ENCODE data around the gene GRAMD2B. TPM values are rescaled to one million over a fixed set of nuclear protein-coding genes. Genes with fewer than 3 reads are reported as not detected.

Gene GRAMD2B
- total and polyA plus RNA-seq, 2 of the 13 experiments (the other 11 are each of a cell fraction or from before 2014, with no cell fraction given) = 8.1 to 10.6 TPM

- TF ChIP-seq RCOR2 (CRISPR knock-in tag; IDR thresholded peaks at IDR 0.05) = no peak
- no peak for TF ChIP-seq SSRP1 (CRISPR knock-in tag; IDR thresholded peaks at IDR 0.05)
Measured at GRCh38 chr5:126486332-126486731, 63.1 kb downstream of the GRAMD2B start (continued).

DNA sequence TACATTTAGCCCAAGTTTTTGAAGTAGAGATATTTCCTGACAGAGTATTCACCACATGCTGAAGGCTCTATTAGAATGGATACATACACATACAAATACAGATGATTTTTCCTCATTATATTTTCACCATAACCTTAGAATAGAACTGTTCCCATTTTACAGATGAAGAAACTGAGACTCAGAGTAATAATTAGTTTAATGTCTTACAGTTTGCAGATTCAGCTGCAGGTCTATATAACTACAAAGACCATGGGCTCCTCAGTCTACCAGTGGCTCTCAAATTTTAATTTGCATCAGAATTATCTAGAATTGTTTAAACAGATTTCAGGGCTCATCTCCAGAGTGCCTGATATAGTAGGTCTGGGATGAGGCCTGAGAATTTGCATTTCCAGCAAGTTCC is 64.4 kb downstream of the GRAMD2B start:
- ChIA-PET CTCF (ENCODE audit: low intra/inter-chr PET ratio, low total read pairs) (no interaction called here), POLR2A (interaction anchor here (1.0 kb wide), 1 partner anchor 15 kb away, joined by 3 read pairs; no protein-coding TSS in a partner anchor)
- H3K36me3 ChIP-seq (replicated peaks in 1 of 2; ENCODE audit: control insufficient read depth in 1 of 2, insufficient read depth in 2 of 2, low read length in 2 of 2) = peaks cover 5 to 45% of the 10 kb centered on the region in 2 experiments; a peak in 4 of 5 replicates
- DNase-seq (ENCODE audit: low spot score) (no peak), FAIRE-seq (no peak), ATAC-seq (no peak)
- no peak overlapping the region for H3K9ac ChIP-seq (ENCODE audit: insufficient read depth, low read depth, low read length)
- intact Hi-C loops (cut with micrococcal nuclease; ENCODE audit: unreplicated experiment) = no loop called here
- H3K4me2 ChIP-seq (ENCODE audit: low read depth, low read length) = no peak overlapping the region
- BruUV-seq (replicated peaks) = no TSS peak
- no peak overlapping the region for H3K4me3 ChIP-seq (replicated peaks in 1 of 3; ENCODE audit: insufficient read depth in 1 of 3, low read depth in 2 of 3, low read length in 3 of 3)
- H3K27ac ChIP-seq (ENCODE audit: extremely low read length, insufficient read depth, low read length) = no peak overlapping the region
- H2AFZ ChIP-seq (ENCODE audit: low read length) = no peak overlapping the region
- no peaks in the 10 kb centered on the region for H3K9me3 ChIP-seq (ENCODE audit: low read length)
- in situ Hi-C loops (cut with HindIII; ENCODE audit: extremely low pct_ligation_motif_present, low pct_unique_long_range_greater_than_20kb) = no loop called here
- no peaks in the 10 kb centered on the region for H3K4me1 ChIP-seq (ENCODE audit: insufficient read depth, low read length)
- H4K20me1 ChIP-seq (ENCODE audit: insufficient read depth, low read length) = no peaks in the 10 kb centered on the region
- no peaks in the 10 kb centered on the region for H3K79me2 ChIP-seq (ENCODE audit: insufficient read depth, low read length)
- no peaks in the 10 kb centered on the region for H3K27me3 ChIP-seq (ENCODE audit: control insufficient read depth in 1 of 2, insufficient read depth in 2 of 2, low read length in 2 of 2)
- TF ChIP-seq ZNF414 (CRISPR knock-in tag; IDR thresholded peaks at IDR 0.05) (no peak), SP4 (CRISPR knock-in tag; IDR thresholded peaks at IDR 0.05) (no peak), ZNF629 (CRISPR knock-in tag; conservative IDR thresholded peaks at IDR 0.05) (peak; percentile 81), ZNF816 (CRISPR knock-in tag; IDR thresholded peaks at IDR 0.05; ENCODE audit: borderline replicate concordance) (no peak), ZNF567 (CRISPR knock-in tag; IDR thresholded peaks at IDR 0.05; ENCODE audit: borderline replicate concordance) (no peak)

Data from HepG2 (cell line).